GM06990 (cell line): ENCODE results near the gene CDCA7L.

Experiments
- DNase-seq: peaks from one replicate; pipeline ENCODE4 v3.0.0-alpha.2; 2011; ENCODE audit not compliant: insufficient read length; ENCODE audit errors: extremely low read depth
- H3K27me3 ChIP-seq: replicated peaks from 2 replicates; pipeline ENCODE4 v1.6.0; 2011; ENCODE audit warnings: low read length; ENCODE audit not compliant: control insufficient read depth, insufficient read depth
- H3K36me3 ChIP-seq: 2 replicates; pipeline ENCODE4 v1.5.1; 2011; ENCODE audit warnings: low read length; ENCODE audit not compliant: control insufficient read depth, insufficient read depth
- H3K4me3 ChIP-seq: replicated peaks from 2 replicates; pipeline ENCODE4 v1.5.1; 2011; ENCODE audit warnings: low read depth, mild to moderate bottlenecking, control low read depth, low read length
- TF ChIP-seq, protein P1 (sequence below): IDR thresholded peaks from 2 replicates; pipeline ENCODE4 v1.5.1; 2011; ENCODE audit warnings: low read length, control low read depth, mild to moderate bottlenecking, inconsistent platforms; ENCODE audit not compliant: insufficient read depth, poor library complexity, severe bottlenecking

CDCA7L gene

DNA sequence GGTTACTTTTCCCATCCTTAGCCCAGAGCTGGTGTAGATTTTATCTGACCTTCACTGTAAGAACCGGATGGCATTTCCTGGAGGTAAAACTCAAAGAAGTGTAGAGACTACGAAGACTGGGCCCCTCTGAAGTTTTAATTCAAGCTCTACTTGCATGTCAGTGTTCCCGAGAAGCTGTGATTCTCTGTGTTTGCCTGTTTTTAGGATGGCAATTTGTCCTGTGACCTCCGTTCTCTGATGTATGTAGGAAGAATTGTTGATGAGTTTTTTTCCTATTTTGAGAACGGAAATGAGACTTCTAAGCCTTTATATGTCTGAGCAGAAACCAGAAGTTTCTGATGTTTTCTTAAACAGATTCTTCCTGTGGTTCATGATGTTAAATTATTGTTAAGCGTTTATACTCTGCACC lies 94.1 kb downstream of the CDCA7L start:
- no peaks in the 10 kb centered on the region for H3K36me3 ChIP-seq
- H3K4me3 ChIP-seq, result no peak overlapping the region
- H3K27me3 ChIP-seq, result no peaks in the 10 kb centered on the region
- no peak for DNase-seq
- TF ChIP-seq, protein P1, sequence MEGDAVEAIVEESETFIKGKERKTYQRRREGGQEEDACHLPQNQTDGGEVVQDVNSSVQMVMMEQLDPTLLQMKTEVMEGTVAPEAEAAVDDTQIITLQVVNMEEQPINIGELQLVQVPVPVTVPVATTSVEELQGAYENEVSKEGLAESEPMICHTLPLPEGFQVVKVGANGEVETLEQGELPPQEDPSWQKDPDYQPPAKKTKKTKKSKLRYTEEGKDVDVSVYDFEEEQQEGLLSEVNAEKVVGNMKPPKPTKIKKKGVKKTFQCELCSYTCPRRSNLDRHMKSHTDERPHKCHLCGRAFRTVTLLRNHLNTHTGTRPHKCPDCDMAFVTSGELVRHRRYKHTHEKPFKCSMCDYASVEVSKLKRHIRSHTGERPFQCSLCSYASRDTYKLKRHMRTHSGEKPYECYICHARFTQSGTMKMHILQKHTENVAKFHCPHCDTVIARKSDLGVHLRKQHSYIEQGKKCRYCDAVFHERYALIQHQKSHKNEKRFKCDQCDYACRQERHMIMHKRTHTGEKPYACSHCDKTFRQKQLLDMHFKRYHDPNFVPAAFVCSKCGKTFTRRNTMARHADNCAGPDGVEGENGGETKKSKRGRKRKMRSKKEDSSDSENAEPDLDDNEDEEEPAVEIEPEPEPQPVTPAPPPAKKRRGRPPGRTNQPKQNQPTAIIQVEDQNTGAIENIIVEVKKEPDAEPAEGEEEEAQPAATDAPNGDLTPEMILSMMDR, result no peak
